Right lobe of liver (tissue), 6 donors: ENCODE data around the gene COL25A1. TPM values are rescaled to one million over a fixed set of nuclear protein-coding genes. Genes with fewer than 3 reads are reported as not detected.

Experiments
- ATAC-seq, 4 donors: fragments of 200-7000 bp; cut with Tn5 transposase; one replicate each; pipeline ENCODE4 v1.9.1; 2020; ENCODE audit warnings: mild to moderate bottlenecking in 4 of 4, moderate library complexity in 4 of 4
- DNase-seq, 3 donors: peaks; one replicate each; pipeline ENCODE4 v3.0.0-alpha.2; 2020
- H3K27ac ChIP-seq, 3 donors: fragments of 200-600 bp; one replicate each; pipeline ENCODE4 v1.8.0; 2022
- H3K27me3 ChIP-seq, 2 donors: fragments of 200-600 bp; one replicate each; pipeline ENCODE4 v1.8.0; 2022
- H3K36me3 ChIP-seq, 4 donors: fragments of 200-600 bp; sonication (generic) in 1 of 4; one replicate each; pipeline versions ENCODE4 v1.5.1 to v1.8.0; 2017 to 2022; ENCODE audit warnings: control low read depth in 1 of 4
- H3K4me1 ChIP-seq, 4 donors: fragments of 200-600 bp; sonication (generic) in 1 of 4; one replicate each; pipeline versions ENCODE4 v1.5.1 to v1.8.0; 2017 to 2022; ENCODE audit warnings: control low read depth in 1 of 4
- H3K4me3 ChIP-seq, 3 donors: fragments of 200-600 bp; one replicate each; pipeline ENCODE4 v1.8.0; 2022
- H3K9me3 ChIP-seq, 4 donors: fragments of 200-600 bp; sonication (generic) in 1 of 4; one replicate each; pipeline versions ENCODE4 v1.5.1 to v1.8.0; 2017 to 2022; ENCODE audit warnings: control low read depth in 1 of 4
- CTCF ChIP-seq, 4 donors: fragments of 200-600 bp in 3 of 4; fragments of 450-650 bp in 1 of 4; IDR thresholded peaks; one replicate each; pipeline versions ENCODE4 v1.5.1 to v1.8.0; 2016 to 2022; ENCODE audit warnings: antibody characterized with exemption in 4 of 4, mild to moderate bottlenecking in 2 of 4
- POLR2A ChIP-seq: fragments of 450-650 bp; IDR thresholded peaks from one replicate; pipeline ENCODE4 v1.6.1; 2017; ENCODE audit warnings: antibody characterized with exemption, mild to moderate bottlenecking
- WGBS: methylation state at CpG from one replicate; pipeline ENCODE4 v1.1.6; 2018; ENCODE audit warnings: low coverage, low lambda C conversion rate; ENCODE audit not compliant: insufficient coverage; ENCODE audit errors: missing lambda C conversion rate; 5-methylcytosine and 5-hydroxymethylcytosine counted together
- intact Hi-C, 2 donors: fragments of 100-400 bp; cut with DNase I; formaldehyde crosslinking; loops; one replicate each; pipeline versions ENCODE4 v1.11.2 to v1.14.1; 2022
- total RNA-seq, 6 experiments: library from RNA; depleted of rRNA in 2 of 6; stranded (reverse); fragments of >200 nt in 2 of 6; fragmentation: NEBNext Ultra II Directional in 3 of 6; extraction: Animal tissue kit (Norgen Biotek cat#: 25700) in 3 of 6; gene quantifications; one replicate each; pipeline versions ENCODE4 v1.1.0 to v1.2.4, GENCODE V29; 2016 to 2023
- donor health status: DM: no; HTN: yes; CAD: no.
- donor health status: DM: no; HTN: no; CAD: no.
- donor health status: DM: no; HTN: no; CAD: no.
- donor health status: DM: no; HTN: yes; CAD: no.
- donor health status: DM: no; HTN: yes; CAD: no.

The COL25A1 gene
- total RNA-seq, 6 experiments from 2014 or later: 0.06 to 4.8 (median 1.3) TPM

- Histone ChIP-seq H3K27ac (no peak overlapping the region), H3K4me3 (no peak overlapping the region), H3K27me3 (no peaks in the 10 kb centered on the region), H3K9me3 (no peaks in the 10 kb centered on the region), H3K4me1 (no peaks in the 10 kb centered on the region), H3K36me3 (no peaks in the 10 kb centered on the region)
- WGBS: 36% methylated on average over 2 of the region's 2 CpGs
- ATAC-seq (peak in 2 of 4 donors; percentile 11 to 21), DNase-seq (no peak)
- intact Hi-C loops: no loop called here
- TF ChIP-seq POLR2A: no peak
- no peak for TF ChIP-seq CTCF (IDR thresholded peaks at IDR 0.05)
Measured at GRCh38 chr4:109332926-109333464, 30.5 kb upstream of the COL25A1 start.

- no peak for TF ChIP-seq POLR2A
- no peak for TF ChIP-seq CTCF (IDR thresholded peaks at IDR 0.05)
- Histone ChIP-seq H3K4me1 (no peaks in the 10 kb centered on the region), H3K9me3 (no peaks in the 10 kb centered on the region), H3K4me3 (no peak overlapping the region), H3K27me3 (no peaks in the 10 kb centered on the region), H3K27ac (no peak overlapping the region), H3K36me3 (no peaks in the 10 kb centered on the region)
- 92% methylated on average over 2 of the region's 2 CpGs for WGBS
- intact Hi-C loops: no loop called here
- ATAC-seq: no peak
- no peak for DNase-seq
Measured at GRCh38 chr4:109327641-109328040, 25.2 kb upstream of the COL25A1 start.

DNA sequence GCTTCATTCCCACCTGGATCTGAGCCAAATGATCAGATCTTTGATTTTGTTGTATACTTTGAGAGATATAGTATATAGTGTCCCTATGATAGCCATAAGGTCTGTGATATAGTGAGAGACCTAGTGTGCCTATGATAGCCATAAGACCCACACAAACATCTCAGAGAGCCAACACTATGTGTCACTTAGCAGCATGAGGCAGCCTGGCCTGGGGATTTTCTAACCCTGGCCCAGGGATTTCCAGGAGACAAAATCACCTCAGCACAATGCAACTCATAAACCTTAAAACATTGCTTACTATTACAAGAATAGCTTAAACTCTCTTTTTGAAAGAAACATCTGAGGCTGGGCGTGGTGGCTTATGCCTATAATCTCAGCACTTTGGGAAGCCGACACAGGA lies 23.2 kb upstream of the COL25A1 start:
- TF ChIP-seq CTCF (IDR thresholded peaks at IDR 0.05) (no peak), POLR2A (no peak)
- H3K36me3 ChIP-seq: no peaks in the 10 kb centered on the region
- intact Hi-C loops: no loop called here
- no peak overlapping the region for H3K27ac ChIP-seq
- no peaks in the 10 kb centered on the region for H3K27me3 ChIP-seq
- ATAC-seq (no peak), DNase-seq (no peak)
- WGBS: 78% methylated on average over 1 of the region's 2 CpGs
- no peak overlapping the region for H3K4me3 ChIP-seq
- no peaks in the 10 kb centered on the region for H3K9me3 ChIP-seq
- no peaks in the 10 kb centered on the region for H3K4me1 ChIP-seq

- DNase-seq (no peak), ATAC-seq (no peak)
- intact Hi-C loops: no loop called here
- no peak for TF ChIP-seq CTCF (IDR thresholded peaks at IDR 0.05)
- no peak for TF ChIP-seq POLR2A
- H3K27me3 ChIP-seq: no peaks in the 10 kb centered on the region
- no peaks in the 10 kb centered on the region for H3K4me1 ChIP-seq
- no peaks in the 10 kb centered on the region for H3K9me3 ChIP-seq
- H3K27ac ChIP-seq: no peak overlapping the region
- no peak overlapping the region for H3K4me3 ChIP-seq
- no peaks in the 10 kb centered on the region for H3K36me3 ChIP-seq
Measured at GRCh38 chr4:109323348-109323747, 20.9 kb upstream of the COL25A1 start.

DNA sequence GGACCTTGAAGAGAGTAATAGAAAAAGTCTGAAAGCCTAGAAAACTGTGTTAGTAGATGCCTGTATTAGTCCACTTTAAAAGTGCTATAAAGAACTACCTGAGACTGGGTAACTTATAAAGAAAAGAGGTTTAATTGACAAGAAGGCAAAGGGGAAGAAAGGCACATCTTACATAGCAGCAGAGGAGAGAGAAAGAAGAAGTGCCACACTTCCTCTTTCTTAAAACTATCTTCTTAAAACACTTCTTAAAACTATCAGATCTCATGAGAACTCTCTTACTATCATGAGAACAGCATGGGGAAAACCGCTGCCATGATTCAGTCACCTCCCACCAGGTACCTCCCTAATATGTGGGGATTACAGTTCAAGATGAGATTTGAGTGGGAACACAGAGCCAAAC lies 18.8 kb upstream of the COL25A1 start:
- Histone ChIP-seq H3K4me3 (no peak overlapping the region), H3K9me3 (no peaks in the 10 kb centered on the region), H3K4me1 (no peaks in the 10 kb centered on the region), H3K27me3 (no peaks in the 10 kb centered on the region), H3K27ac (no peak overlapping the region), H3K36me3 (no peaks in the 10 kb centered on the region)
- DNase-seq: no peak
- WGBS: 88% methylated on average over 1 of the region's 1 CpG
- intact Hi-C loops: no loop called here
- no peak for ATAC-seq
- no peak for TF ChIP-seq CTCF (IDR thresholded peaks at IDR 0.05)
- no peak for TF ChIP-seq POLR2A
